Right atrium auricular region (tissue), 2 donors: ENCODE results near the gene MMP13. TPM values are rescaled to one million over a fixed set of nuclear protein-coding genes. Genes with fewer than 3 reads are reported as not detected.
A peak's percentile ranks its signal among the peaks of the same experiment; 100 is the strongest.

Source experiments
- DNase-seq: peaks from one replicate; pipeline ENCODE4 v3.0.0-alpha.2; 2019; ENCODE audit warnings: low spot score
- H3K27ac ChIP-seq, 2 donors: fragments of 200-600 bp; sonication (generic); 1 replicate in 1 of 2; 2 replicates in 1 of 2; pipeline ENCODE4 v1.5.1; 2016 to 2019
- H3K27me3 ChIP-seq, 2 donors: fragments of 200-600 bp; sonication (generic); one replicate each; pipeline versions ENCODE4 v1.5.1 to v1.6.0; 2017 to 2019
- H3K36me3 ChIP-seq: fragments of 200-600 bp; sonication (generic); one replicate; pipeline ENCODE4 v1.5.1; 2016
- H3K4me1 ChIP-seq, 2 donors: fragments of 200-600 bp; sonication (generic); one replicate each; pipeline versions ENCODE4 v1.5.1 to v1.6.0; 2017 to 2019
- H3K4me3 ChIP-seq, 2 donors: fragments of 200-600 bp; sonication (generic); 1 replicate in 1 of 2; 2 replicates in 1 of 2; pipeline ENCODE4 v1.5.1; 2017 to 2019; ENCODE audit warnings: mild to moderate bottlenecking in 1 of 2, moderate library complexity in 1 of 2
- H3K9me3 ChIP-seq, 2 donors: fragments of 200-600 bp; sonication (generic); one replicate each; pipeline ENCODE4 v1.5.1; 2019
- total RNA-seq, 2 donors: library from RNA; depleted of rRNA; stranded (reverse); fragments of >200 nt; gene quantifications; one replicate each; pipeline ENCODE4 v1.1.0, GENCODE V29; 2016
- TF ChIP-seq, protein P1 (sequence below), 2 donors: fragments of 200-600 bp; sonication (generic); IDR thresholded peaks; one replicate each; pipeline ENCODE4 v1.5.1; 2019; ENCODE audit warnings: antibody characterized with exemption in 2 of 2

MMP13 gene
- total RNA-seq, 2 donors from 2014 or later = not detected

DNA sequence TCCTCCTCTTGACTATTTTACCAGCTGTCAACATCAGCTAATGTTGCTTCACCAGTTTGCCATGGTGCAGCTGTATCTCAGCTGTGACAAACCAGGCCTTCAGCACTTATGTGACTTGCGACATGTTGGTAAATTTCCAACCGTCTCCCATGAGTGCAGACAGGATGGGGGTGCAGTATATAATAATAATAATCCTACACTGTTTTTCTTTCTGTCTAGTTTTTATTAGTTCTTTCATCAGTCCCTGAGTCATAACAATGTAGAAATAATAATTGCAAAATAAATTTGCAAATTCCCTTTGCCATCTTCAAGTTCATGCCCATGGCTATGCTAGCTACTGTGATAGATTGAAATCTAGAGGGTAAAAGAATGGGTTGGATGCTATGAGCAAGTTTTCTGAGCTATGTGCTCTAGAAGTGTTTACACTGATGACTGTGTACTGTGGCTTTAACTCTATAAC lies 4.9 kb downstream of the MMP13 start:
- Histone ChIP-seq H3K36me3 (no peaks in the 10 kb centered on the region), H3K9me3 (no peaks in the 10 kb centered on the region), H3K4me3 (no peak overlapping the region), H3K27ac (no peak overlapping the region), H3K27me3 (no peaks in the 10 kb centered on the region), H3K4me1 (no peaks in the 10 kb centered on the region)
- TF ChIP-seq, protein P1, sequence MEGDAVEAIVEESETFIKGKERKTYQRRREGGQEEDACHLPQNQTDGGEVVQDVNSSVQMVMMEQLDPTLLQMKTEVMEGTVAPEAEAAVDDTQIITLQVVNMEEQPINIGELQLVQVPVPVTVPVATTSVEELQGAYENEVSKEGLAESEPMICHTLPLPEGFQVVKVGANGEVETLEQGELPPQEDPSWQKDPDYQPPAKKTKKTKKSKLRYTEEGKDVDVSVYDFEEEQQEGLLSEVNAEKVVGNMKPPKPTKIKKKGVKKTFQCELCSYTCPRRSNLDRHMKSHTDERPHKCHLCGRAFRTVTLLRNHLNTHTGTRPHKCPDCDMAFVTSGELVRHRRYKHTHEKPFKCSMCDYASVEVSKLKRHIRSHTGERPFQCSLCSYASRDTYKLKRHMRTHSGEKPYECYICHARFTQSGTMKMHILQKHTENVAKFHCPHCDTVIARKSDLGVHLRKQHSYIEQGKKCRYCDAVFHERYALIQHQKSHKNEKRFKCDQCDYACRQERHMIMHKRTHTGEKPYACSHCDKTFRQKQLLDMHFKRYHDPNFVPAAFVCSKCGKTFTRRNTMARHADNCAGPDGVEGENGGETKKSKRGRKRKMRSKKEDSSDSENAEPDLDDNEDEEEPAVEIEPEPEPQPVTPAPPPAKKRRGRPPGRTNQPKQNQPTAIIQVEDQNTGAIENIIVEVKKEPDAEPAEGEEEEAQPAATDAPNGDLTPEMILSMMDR (IDR thresholded peaks at IDR 0.05) = no peak
- DNase-seq = no peak

DNA sequence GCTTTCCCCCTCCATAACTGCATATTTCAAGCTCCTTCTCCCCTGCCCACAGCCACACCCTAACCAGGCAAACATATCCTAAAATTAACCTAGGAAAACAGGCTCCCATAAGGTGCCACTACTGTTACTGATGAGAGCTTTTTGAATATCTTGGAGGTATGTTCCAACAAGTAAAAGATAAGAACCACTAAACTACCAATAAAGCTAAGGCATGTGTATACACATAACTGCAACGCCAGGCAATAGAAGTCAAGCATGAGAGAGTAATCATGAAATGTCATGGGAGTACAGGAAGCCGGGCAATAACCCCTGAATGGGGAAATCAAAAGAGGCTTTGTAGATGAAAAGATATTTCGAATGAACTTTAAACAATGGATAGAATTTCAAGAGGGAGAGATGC lies 9.3 kb downstream of the MMP13 start:
- no peak overlapping the region for H3K27ac ChIP-seq
- no peaks in the 10 kb centered on the region for H3K9me3 ChIP-seq
- no peaks in the 10 kb centered on the region for H3K27me3 ChIP-seq
- no peaks in the 10 kb centered on the region for H3K36me3 ChIP-seq
- H3K4me1 ChIP-seq = no peaks in the 10 kb centered on the region
- DNase-seq = no peak
- TF ChIP-seq, protein P1 (IDR thresholded peaks at IDR 0.05) = no peak
- no peak overlapping the region for H3K4me3 ChIP-seq

DNA sequence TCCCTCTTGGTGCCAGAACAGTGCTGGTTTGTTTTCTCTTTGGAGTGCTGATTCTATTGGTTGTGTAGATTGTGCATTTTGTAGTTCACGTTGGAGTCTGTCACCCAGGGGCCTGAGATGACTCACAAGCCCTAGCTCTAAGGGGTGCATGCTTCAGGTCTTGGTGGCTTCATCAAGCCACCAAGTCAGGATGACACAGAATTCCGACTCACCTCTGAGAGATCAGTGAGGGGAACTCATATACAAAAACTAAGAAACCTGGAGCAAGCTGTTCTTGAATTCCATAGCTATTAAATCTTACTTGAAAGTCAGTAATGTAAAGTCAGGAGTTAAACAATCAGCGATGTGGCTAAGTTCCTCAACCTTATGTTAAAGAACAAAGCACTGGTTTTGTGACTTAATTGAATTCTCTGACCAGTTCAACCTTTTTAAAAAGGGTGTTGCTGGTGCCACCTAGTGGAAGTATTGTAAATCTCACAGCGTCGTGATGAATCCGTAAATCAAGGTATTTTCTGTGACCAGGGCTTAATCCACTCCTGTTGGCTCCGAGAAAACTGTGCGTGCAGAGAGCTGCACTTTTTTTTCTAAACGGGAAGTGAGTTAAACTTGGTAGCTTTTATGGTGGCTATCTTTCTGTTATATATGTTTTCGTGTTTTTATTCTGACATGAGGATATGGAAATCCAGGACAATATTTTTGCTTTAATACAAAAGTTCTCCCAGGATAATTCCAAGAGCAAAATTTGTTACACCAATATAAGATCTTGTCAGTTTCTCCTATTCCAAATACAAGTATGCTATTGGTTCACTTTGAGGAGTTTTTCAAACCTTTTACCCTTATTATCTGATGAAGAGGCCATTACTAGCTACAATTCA lies 14.6 kb downstream of the MMP13 start:
- no peak for DNase-seq

DNA sequence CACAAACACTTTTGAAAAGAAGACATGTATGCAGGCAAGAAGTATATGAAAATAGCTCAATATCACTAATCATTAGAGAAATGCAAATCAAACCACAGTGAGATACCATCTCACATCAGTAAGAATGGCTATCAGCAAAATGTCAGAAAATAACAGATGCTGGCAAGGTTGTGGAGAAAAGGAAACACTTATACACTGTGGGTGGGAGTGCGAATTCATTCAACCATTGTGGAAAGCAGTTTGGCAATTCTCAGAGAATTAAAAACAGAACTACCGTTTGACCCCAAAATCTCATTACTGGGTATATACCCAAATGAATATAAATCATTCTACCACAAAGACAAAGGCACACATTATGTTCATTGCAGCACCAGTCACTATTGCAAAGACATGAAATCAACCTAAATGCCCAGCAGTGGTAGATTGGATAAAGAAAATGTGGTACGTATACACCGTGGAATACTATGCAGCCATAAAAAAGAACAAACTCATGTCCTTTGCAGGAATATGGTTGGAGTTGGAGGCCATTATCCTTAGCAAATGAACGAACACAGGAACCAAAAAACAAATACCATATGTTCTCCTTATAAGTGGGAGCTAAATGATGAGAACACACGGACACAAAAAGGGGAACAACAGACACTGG lies 18.5 kb downstream of the MMP13 start:
- H3K27ac ChIP-seq = no peak overlapping the region
- no peaks in the 10 kb centered on the region for H3K9me3 ChIP-seq
- no peaks in the 10 kb centered on the region for H3K4me1 ChIP-seq
- H3K4me3 ChIP-seq = no peak overlapping the region
- no peak for DNase-seq
- TF ChIP-seq, protein P1 (IDR thresholded peaks at IDR 0.05) = no peak
- H3K27me3 ChIP-seq = no peaks in the 10 kb centered on the region
- no peaks in the 10 kb centered on the region for H3K36me3 ChIP-seq

More for the DNA sequence above, 14.6 kb downstream of the MMP13 start:
- H3K9me3 ChIP-seq = no peaks in the 10 kb centered on the region
- no peaks in the 10 kb centered on the region for H3K36me3 ChIP-seq
- no peaks in the 10 kb centered on the region for H3K4me1 ChIP-seq
- no peak overlapping the region for H3K4me3 ChIP-seq
- TF ChIP-seq, protein P1 (IDR thresholded peaks at IDR 0.05) = peak; percentile 32 to 82
- no peak overlapping the region for H3K27ac ChIP-seq
- H3K27me3 ChIP-seq = no peaks in the 10 kb centered on the region

DNA sequence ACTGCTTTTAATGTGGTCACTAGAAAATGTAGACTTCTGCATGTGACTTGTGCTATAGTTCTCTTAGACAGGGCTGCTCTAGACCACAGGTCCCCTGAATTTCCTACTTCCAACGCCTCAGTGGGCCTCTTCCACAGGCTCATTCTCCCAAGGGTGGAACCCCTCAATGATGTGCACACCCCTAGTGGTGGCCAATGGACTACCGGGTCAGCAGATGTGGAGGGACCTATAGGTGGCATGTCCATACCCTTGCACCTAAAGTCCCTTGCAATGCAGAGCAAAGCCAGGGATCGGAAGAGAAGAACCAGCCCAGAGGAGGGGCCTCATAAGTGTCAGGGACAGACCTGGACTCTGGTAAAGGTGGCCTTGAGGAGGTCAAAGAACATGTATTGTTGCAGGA lies 20.0 kb downstream of the MMP13 start:
- Histone ChIP-seq H3K27ac (no peak overlapping the region), H3K36me3 (no peaks in the 10 kb centered on the region), H3K9me3 (no peaks in the 10 kb centered on the region), H3K27me3 (no peaks in the 10 kb centered on the region), H3K4me1 (no peaks in the 10 kb centered on the region), H3K4me3 (no peak overlapping the region)
- TF ChIP-seq, protein P1 (IDR thresholded peaks at IDR 0.05) = no peak
- no peak for DNase-seq
